ENCODE data around the gene ERC2.

- no peak for TF ChIP-seq CTCF (conservative IDR thresholded peaks at IDR 0.05 in 1 of 2, IDR thresholded peaks at IDR 0.05 in 1 of 2; ENCODE audit: extremely low read depth in 1 of 2, insufficient read depth in 1 of 2, low read depth in 1 of 2, low read length in 2 of 2)
- TF ChIP-seq EZH2 (IDR thresholded peaks at IDR 0.05; ENCODE audit: borderline replicate concordance, low read length) = no peak
Measured at GRCh38 chr3:55621648-55622047, 846.6 kb downstream of the ERC2 start.

Measured in mammary epithelial cell (primary cell).